Bronchial epithelial cell (primary cell): ENCODE measurements around the gene AP1S1. TPM values are rescaled to one million over a fixed set of nuclear protein-coding genes. Genes with fewer than 3 reads are reported as not detected.
A peak's percentile ranks its signal among the peaks of the same experiment; 100 is the strongest.

ENCODE experiments used
- DNase-seq: peaks from one replicate; pipeline ENCODE4 v3.0.0-alpha.2; 2010; ENCODE audit warnings: low read depth
- FAIRE-seq: peaks from 2 replicates; lab custom pipeline; 2011; peaks lifted over from hg19 to GRCh38; lab: Jason Lieb, UNC
- H3K27me3 ChIP-seq: 2 replicates; pipeline ENCODE4 v1.5.1; 2011; ENCODE audit warnings: low read length; ENCODE audit not compliant: control insufficient read depth, insufficient read depth
- H3K36me3 ChIP-seq: 2 replicates; pipeline ENCODE4 v1.5.1; 2011; ENCODE audit warnings: low read length; ENCODE audit not compliant: control insufficient read depth, insufficient read depth
- H3K4me3 ChIP-seq: 2 replicates; pipeline ENCODE4 v1.5.1; 2011; ENCODE audit warnings: mild to moderate bottlenecking, low read depth, low read length, control low read depth
- CTCF ChIP-seq: IDR thresholded peaks from 2 replicates; pipeline ENCODE4 v1.5.1; 2011; ENCODE audit warnings: mild to moderate bottlenecking, moderate library complexity, low read length, control low read depth, inconsistent platforms; ENCODE audit not compliant: insufficient read depth, severe bottlenecking
- total RNA-seq: library from RNA; depleted of rRNA; stranded (reverse); fragments of >200 nt; gene quantifications from 2 replicates; pipeline ENCODE4 v1.2.1, GENCODE V29; 2014

AP1S1 gene
- total RNA-seq, 1 donor from 2014 or later = 176 TPM

GRCh38 chr7:101121991-101122932 is 32.0 kb upstream of the AP1S1 start:
- DNase-seq (peak; percentile 89), FAIRE-seq (no peak)
- Histone ChIP-seq H3K27me3 (no peaks in the 10 kb centered on the region), H3K4me3 (peak overlapping the region; percentile 11), H3K36me3 (no peaks in the 10 kb centered on the region)
- TF ChIP-seq CTCF = no peak

GRCh38 chr7:101122933-101123702 is 31.2 kb upstream of the AP1S1 start:
- no peak for FAIRE-seq

GRCh38 chr7:101123703-101124068 is 30.6 kb upstream of the AP1S1 start:
- Histone ChIP-seq H3K36me3 (peaks cover 4% of the 10 kb centered on the region), H3K4me3 (no peak overlapping the region), H3K27me3 (no peaks in the 10 kb centered on the region)
- no peak for DNase-seq
- no peak for FAIRE-seq
- no peak for TF ChIP-seq CTCF

More at GRCh38 chr7:101122933-101123702, 31.2 kb upstream of the AP1S1 start:
- H3K36me3 ChIP-seq = peaks cover 2% of the 10 kb centered on the region
- DNase-seq = no peak
- H3K27me3 ChIP-seq = no peaks in the 10 kb centered on the region
- no peak overlapping the region for H3K4me3 ChIP-seq
- no peak for TF ChIP-seq CTCF

GRCh38 chr7:101124376-101125056 is 29.8 kb upstream of the AP1S1 start:
- DNase-seq (peak; percentile 80), FAIRE-seq (no peak)
- Histone ChIP-seq H3K36me3 (peaks cover 8% of the 10 kb centered on the region), H3K27me3 (no peaks in the 10 kb centered on the region), H3K4me3 (no peak overlapping the region)
- TF ChIP-seq CTCF = no peak

- no peak overlapping the region for H3K4me3 ChIP-seq
- no peak for TF ChIP-seq CTCF
- no peak for FAIRE-seq
- no peaks in the 10 kb centered on the region for H3K27me3 ChIP-seq
- DNase-seq = peak; percentile 88
- H3K36me3 ChIP-seq = peaks cover 19% of the 10 kb centered on the region
Observed at GRCh38 chr7:101125989-101126650, 28.2 kb upstream of the AP1S1 start.
